H9 (cell line): ENCODE results near the gene GXYLT2. TPM values are rescaled to one million over a fixed set of nuclear protein-coding genes. Genes with fewer than 3 reads are reported as not detected.

Experiments
- DNase-seq: peaks from one replicate; pipeline ENCODE4 v3.0.0-alpha.2; 2017
- H2AFZ ChIP-seq: one replicate; pipeline ENCODE4 v1.6.1; 2013; ENCODE audit warnings: mild to moderate bottlenecking, low read length, control low read depth, moderate library complexity
- H2AK5ac ChIP-seq: 2 replicates; pipeline ENCODE4 v1.6.1; 2013; ENCODE audit warnings: low read length, control low read depth, mixed read lengths; ENCODE audit not compliant: insufficient read length
- H2BK120ac ChIP-seq: one replicate; pipeline ENCODE4 v1.6.1; 2013; ENCODE audit warnings: low read depth, mild to moderate bottlenecking, low read length, control low read depth, inconsistent platforms; ENCODE audit not compliant: poor library complexity, severe bottlenecking
- H2BK12ac ChIP-seq: 2 replicates; pipeline ENCODE4 v1.6.1; 2013; ENCODE audit warnings: low read length, control low read depth, mixed read lengths, low read depth; ENCODE audit not compliant: insufficient read length
- H2BK15ac ChIP-seq: 2 replicates; pipeline ENCODE4 v1.6.1; 2013; ENCODE audit warnings: low read depth, low read length, control low read depth
- H2BK20ac ChIP-seq: one replicate; pipeline ENCODE4 v1.6.1; 2013; ENCODE audit warnings: low read depth, mild to moderate bottlenecking, low read length, control low read depth, inconsistent platforms; ENCODE audit not compliant: poor library complexity, severe bottlenecking
- H2BK5ac ChIP-seq: 2 replicates; pipeline ENCODE4 v1.6.1; 2013; ENCODE audit warnings: low read length, control low read depth, mixed read lengths; ENCODE audit not compliant: insufficient read length
- H3K14ac ChIP-seq: 2 replicates; pipeline ENCODE4 v1.6.1; 2013; ENCODE audit warnings: low read length, control low read depth; ENCODE audit not compliant: insufficient read depth
- H3K18ac ChIP-seq: 2 replicates; pipeline ENCODE4 v1.6.1; 2013; ENCODE audit warnings: low read depth, mild to moderate bottlenecking, mixed read lengths, low read length, control low read depth; ENCODE audit not compliant: insufficient read length
- H3K23ac ChIP-seq: 2 replicates; pipeline ENCODE4 v1.6.1; 2013; ENCODE audit warnings: low read length, control low read depth, mixed read lengths, low read depth; ENCODE audit not compliant: insufficient read length
- H3K23me2 ChIP-seq: 2 replicates; pipeline ENCODE4 v1.6.1; 2013; ENCODE audit warnings: low read depth, mild to moderate bottlenecking, mixed read lengths, low read length, control low read depth; ENCODE audit not compliant: insufficient read length, poor library complexity, severe bottlenecking
- H3K27ac ChIP-seq: 2 replicates; pipeline ENCODE4 v1.5.1; 2013; ENCODE audit warnings: low read length, control low read depth, mixed read lengths, low read depth; ENCODE audit not compliant: insufficient read length
- H3K27me3 ChIP-seq: 2 replicates; pipeline ENCODE4 v1.6.1; 2013; ENCODE audit warnings: low read length, control low read depth, inconsistent platforms; ENCODE audit not compliant: insufficient read depth
- H3K4ac ChIP-seq: 2 replicates; pipeline ENCODE4 v1.6.1; 2013; ENCODE audit warnings: low read depth, mild to moderate bottlenecking, control low read depth, inconsistent platforms, low read length, moderate library complexity
- H3K4me1 ChIP-seq: 2 replicates; pipeline ENCODE4 v1.6.1; 2013; ENCODE audit warnings: low read length, control low read depth, inconsistent platforms; ENCODE audit not compliant: insufficient read depth
- H3K4me2 ChIP-seq: 2 replicates; pipeline ENCODE4 v1.6.1; 2013; ENCODE audit warnings: low read length, control low read depth, mixed read lengths; ENCODE audit not compliant: insufficient read length, insufficient read depth
- H3K56ac ChIP-seq: 2 replicates; pipeline ENCODE4 v1.6.1; 2013; ENCODE audit warnings: low read depth, mild to moderate bottlenecking, mixed read lengths, low read length, control low read depth; ENCODE audit not compliant: insufficient read length
- H3K79me1 ChIP-seq: 2 replicates; pipeline ENCODE4 v1.6.1; 2013; ENCODE audit warnings: low read depth, mild to moderate bottlenecking, moderate library complexity, low read length, control low read depth, inconsistent platforms; ENCODE audit not compliant: insufficient read depth, poor library complexity, severe bottlenecking
- H3K79me2 ChIP-seq: 2 replicates; pipeline ENCODE4 v1.6.1; 2013; ENCODE audit warnings: low read length, control low read depth, inconsistent platforms; ENCODE audit not compliant: insufficient read depth
- H3K9ac ChIP-seq: 2 replicates; pipeline ENCODE4 v1.6.1; 2013; ENCODE audit warnings: low read length, control low read depth, mixed read lengths; ENCODE audit not compliant: insufficient read length; ENCODE audit errors: extremely low read depth
- H3K9me3 ChIP-seq: one replicate; pipeline ENCODE4 v1.6.1; 2013; ENCODE audit warnings: low read depth, low read length, inconsistent platforms; ENCODE audit not compliant: control insufficient read depth
- H3T11ph ChIP-seq: one replicate; pipeline ENCODE4 v1.6.1; 2013; ENCODE audit warnings: mild to moderate bottlenecking, low read length, control low read depth, inconsistent platforms
- H4K20me1 ChIP-seq: one replicate; pipeline ENCODE4 v1.6.1; 2013; ENCODE audit not compliant: control insufficient read depth, insufficient read length, insufficient read depth
- H4K5ac ChIP-seq: 2 replicates; pipeline ENCODE4 v1.6.1; 2013; ENCODE audit warnings: low read depth, mild to moderate bottlenecking, mixed read lengths, low read length, control low read depth; ENCODE audit not compliant: insufficient read length
- H4K8ac ChIP-seq: replicated peaks from 2 replicates; pipeline ENCODE4 v1.6.1; 2013; ENCODE audit warnings: low read length, control low read depth, mixed read lengths, low read depth; ENCODE audit not compliant: insufficient read length
- H4K91ac ChIP-seq: 2 replicates; pipeline ENCODE4 v1.6.1; 2013; ENCODE audit warnings: low read depth, mild to moderate bottlenecking, moderate library complexity, mixed read lengths, low read length, control low read depth; ENCODE audit not compliant: insufficient read length
- H3K27ac Mint-ChIP-seq, 3 experiments: 2 replicates in 2 of 3; 3 replicates in 1 of 3; pipeline ENCODE4 v1.8.0; 2020 to 2021; ENCODE audit warnings: mixed read lengths in 3 of 3, mild to moderate bottlenecking in 1 of 3, moderate library complexity in 1 of 3
- H3K27me3 Mint-ChIP-seq: 2 replicates; pipeline ENCODE4 v1.8.0; 2021; ENCODE audit warnings: low read depth, mild to moderate bottlenecking, moderate library complexity, mixed read lengths
- H3K36me3 Mint-ChIP-seq, 3 experiments: 2 replicates in 2 of 3; 3 replicates in 1 of 3; pipeline ENCODE4 v1.8.0; 2020 to 2021; ENCODE audit warnings: low read depth in 3 of 3, mixed read lengths in 3 of 3; ENCODE audit not compliant: insufficient read depth in 1 of 3
- H3K4me1 Mint-ChIP-seq, 2 experiments: 2 replicates each; pipeline ENCODE4 v1.8.0; 2020; ENCODE audit warnings: mixed read lengths in 2 of 2
- H3K4me3 Mint-ChIP-seq, 2 experiments: 2 replicates in 1 of 2; 3 replicates in 1 of 2; pipeline ENCODE4 v1.8.0; 2020 to 2021; ENCODE audit warnings: mild to moderate bottlenecking in 2 of 2, mixed read lengths in 2 of 2, moderate library complexity in 1 of 2
- H3K9me3 Mint-ChIP-seq, 2 experiments: 2 replicates in 1 of 2; 3 replicates in 1 of 2; pipeline ENCODE4 v1.8.0; 2020; ENCODE audit warnings: mild to moderate bottlenecking in 2 of 2, mixed read lengths in 2 of 2, moderate library complexity in 1 of 2
- WGBS: extraction: QIAGEN DNeasy Blood & Tissue Kit; methylation state at CpG from one replicate; pipeline ENCODE4 v1.1.7; 2013; ENCODE audit warnings: missing lambda C conversion rate, low lambda C conversion rate, mixed read lengths; ENCODE audit not compliant: insufficient read length; ENCODE audit errors: extremely low coverage; 5-methylcytosine and 5-hydroxymethylcytosine counted together
- total RNA-seq: library from RNA; stranded (reverse); gene quantifications from 2 replicates; pipeline ENCODE4 v1.2.1, GENCODE V29; 2021
- TF ChIP-seq, protein P1 (sequence below): fragments of 200-600 bp; sonication (generic); conservative IDR thresholded peaks from 3 replicates; pipeline ENCODE4 v1.8.0; 2021; ENCODE audit warnings: antibody characterized with exemption, mild to moderate bottlenecking

Gene GXYLT2
- total RNA-seq, 1 experiment from 2014 or later = 2.0 TPM

- no peak overlapping the region for H3K4me3 Mint-ChIP-seq
These were observed 84.8 kb downstream of the GXYLT2 start for GRCh38 chr3:72972706-72973030.

More at GRCh38 chr3:72972706-72973030, 84.8 kb downstream of the GXYLT2 start:
- Histone ChIP-seq H2AFZ (no peak overlapping the region), H2BK120ac (no peak overlapping the region), H3K4ac (no peak overlapping the region), H3K4me2 (no peak overlapping the region), H3K9me3 (no peaks in the 10 kb centered on the region), H4K8ac (no peak overlapping the region), H2BK5ac (no peak overlapping the region), H3K14ac (no peak overlapping the region), H3K79me1 (no peaks in the 10 kb centered on the region), H4K5ac (no peak overlapping the region), H3K23ac (no peak overlapping the region), H2BK12ac (no peak overlapping the region), H2BK20ac (peak overlapping the region; percentile 65), H3K4me1 (no peaks in the 10 kb centered on the region; the same call in 1 of the 2 replicates), H3K27me3 (no peaks in the 10 kb centered on the region), H2AK5ac (no peak overlapping the region), H4K20me1 (no peaks in the 10 kb centered on the region), H3K56ac (no peak overlapping the region), H3K27ac (no peak overlapping the region), H3T11ph (no peak overlapping the region), H4K91ac (no peak overlapping the region), H3K9ac (no peak overlapping the region), H3K79me2 (no peaks in the 10 kb centered on the region), H2BK15ac (no peak overlapping the region), H3K18ac (no peak overlapping the region), H3K23me2 (no peaks in the 10 kb centered on the region)
- no CpG with 5 or more reads among the region's 3 CpGs for WGBS
- TF ChIP-seq, protein P1, sequence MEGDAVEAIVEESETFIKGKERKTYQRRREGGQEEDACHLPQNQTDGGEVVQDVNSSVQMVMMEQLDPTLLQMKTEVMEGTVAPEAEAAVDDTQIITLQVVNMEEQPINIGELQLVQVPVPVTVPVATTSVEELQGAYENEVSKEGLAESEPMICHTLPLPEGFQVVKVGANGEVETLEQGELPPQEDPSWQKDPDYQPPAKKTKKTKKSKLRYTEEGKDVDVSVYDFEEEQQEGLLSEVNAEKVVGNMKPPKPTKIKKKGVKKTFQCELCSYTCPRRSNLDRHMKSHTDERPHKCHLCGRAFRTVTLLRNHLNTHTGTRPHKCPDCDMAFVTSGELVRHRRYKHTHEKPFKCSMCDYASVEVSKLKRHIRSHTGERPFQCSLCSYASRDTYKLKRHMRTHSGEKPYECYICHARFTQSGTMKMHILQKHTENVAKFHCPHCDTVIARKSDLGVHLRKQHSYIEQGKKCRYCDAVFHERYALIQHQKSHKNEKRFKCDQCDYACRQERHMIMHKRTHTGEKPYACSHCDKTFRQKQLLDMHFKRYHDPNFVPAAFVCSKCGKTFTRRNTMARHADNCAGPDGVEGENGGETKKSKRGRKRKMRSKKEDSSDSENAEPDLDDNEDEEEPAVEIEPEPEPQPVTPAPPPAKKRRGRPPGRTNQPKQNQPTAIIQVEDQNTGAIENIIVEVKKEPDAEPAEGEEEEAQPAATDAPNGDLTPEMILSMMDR = no peak
- H3K9me3 Mint-ChIP-seq = no peaks in the 10 kb centered on the region; a peak in 1 of 5 replicates
- H3K4me1 Mint-ChIP-seq = peaks cover 19% of the 10 kb centered on the region in 2 experiments
- no peak overlapping the region for H3K27ac Mint-ChIP-seq
- H3K36me3 Mint-ChIP-seq = peaks cover 0 to 4% (median 0%) of the 10 kb centered on the region in 3 experiments; a peak in 2 of 7 replicates
- DNase-seq = no peak
- H3K27me3 Mint-ChIP-seq = no peaks in the 10 kb centered on the region
